ENCODE measurements around the gene MROH8.

GRCh38 chr20:37111926-37112455 is 67.4 kb downstream of the MROH8 start:
- no peak for TF ChIP-seq CTCF (IDR thresholded peaks at IDR 0.05)
- TF ChIP-seq POLR2A (IDR thresholded peaks at IDR 0.05), result no peak
